ENCODE data around the gene CHEK2.
A peak's percentile ranks its signal among the peaks of the same experiment; 100 is the strongest.
"Not testable (repeated sequence)": the region's sequence is repeated elsewhere in the genome, so short reads cannot be mapped to it uniquely, and the experiment has no call there.

The CHEK2 gene

GRCh38 chr22:28741785-28742561 lies at the start of gene CHEK2, which contains the start of gene HSCB:
Gene CHEK2 (minus strand): TSS chr22:28741820. CDS start chr22:28734721, 7,099 bp downstream.
Gene HSCB (plus strand): TSS chr22:28742039. CDS start chr22:28742096, 57 bp downstream.
- DNase-seq = peak; percentile 98

DNA sequence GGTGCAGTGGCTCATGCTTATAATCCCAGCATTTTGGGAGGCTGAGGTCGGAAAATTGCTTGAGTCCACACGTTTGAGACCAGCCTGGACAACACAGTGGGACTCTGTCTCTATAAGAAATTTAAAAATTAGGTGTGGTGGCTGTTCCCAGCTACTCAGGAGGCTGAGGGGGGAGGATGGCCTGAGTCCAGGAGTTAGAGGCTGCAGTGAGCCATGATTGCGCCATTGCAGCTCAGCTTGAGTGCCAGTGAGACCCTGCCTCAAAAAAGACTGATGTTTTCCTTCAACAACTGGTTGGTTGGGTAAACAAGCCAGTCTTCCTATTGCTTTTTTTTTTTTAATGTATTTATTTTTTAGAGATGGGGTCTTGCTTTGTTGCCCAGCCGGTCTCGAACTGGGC lies 49.5 kb upstream of the CHEK2 start:
- DNase-seq = no peak

DNA sequence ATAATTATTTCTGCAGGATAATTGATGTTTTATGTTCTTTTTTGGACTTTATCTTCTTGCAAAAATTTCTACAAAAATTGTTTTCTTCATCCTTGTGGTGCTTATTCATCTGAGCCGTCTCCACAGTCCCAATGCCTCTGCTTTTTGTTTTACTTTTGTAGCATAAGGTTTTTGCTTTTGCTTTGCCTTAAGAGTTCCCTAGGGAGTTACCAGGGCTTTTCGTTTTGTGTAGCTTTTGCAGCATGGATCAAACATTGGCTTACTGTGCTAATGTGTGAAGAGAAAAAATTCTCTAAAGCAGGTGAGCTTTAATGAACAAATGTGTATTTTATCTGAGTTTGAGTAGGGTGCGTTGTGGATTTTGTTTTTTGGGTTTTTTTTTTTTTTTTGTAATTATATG lies 47.0 kb upstream of the CHEK2 start:
- no peak for DNase-seq

DNA sequence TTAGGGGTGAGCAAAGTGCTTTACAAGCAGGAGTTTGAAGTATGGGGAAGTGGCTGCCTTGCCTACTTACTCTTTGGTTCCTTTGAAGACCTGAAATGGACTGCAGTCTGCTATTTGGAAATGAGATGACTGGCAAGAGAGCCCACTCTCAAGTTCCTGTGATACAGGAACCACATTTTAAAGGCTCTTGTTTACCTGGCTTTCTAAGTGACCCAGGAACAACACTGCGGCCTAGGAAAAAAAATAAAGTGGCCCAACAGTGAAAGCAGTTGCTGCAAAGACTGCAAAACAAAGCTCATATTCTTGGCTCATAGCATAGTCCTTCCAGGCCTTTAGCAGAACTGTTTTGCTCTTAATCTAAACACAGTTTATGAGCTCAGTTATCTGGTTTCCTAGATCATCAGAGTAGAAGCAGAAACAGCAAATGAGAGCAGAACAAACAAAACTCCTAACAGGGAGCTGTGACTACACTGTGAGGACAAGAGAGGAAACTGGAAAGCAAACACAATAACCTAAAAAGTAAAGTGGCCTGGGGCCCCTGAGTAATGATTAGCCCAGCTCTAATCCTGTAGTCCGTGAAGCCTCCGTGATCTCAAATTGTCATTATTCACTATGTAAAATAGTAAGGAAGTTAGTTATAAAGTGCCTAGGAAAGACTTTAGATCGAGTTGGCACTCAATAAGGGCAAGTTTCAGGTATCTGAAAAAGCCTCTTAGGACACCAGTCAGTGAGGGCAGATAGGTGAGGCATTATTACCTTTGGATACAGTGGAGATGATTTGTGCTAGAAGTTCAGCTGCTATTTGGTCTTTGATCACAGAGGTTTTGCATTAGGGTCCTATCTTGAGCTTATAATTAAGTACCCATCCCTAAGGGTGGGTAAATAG lies 42.4 kb upstream of the CHEK2 start:
- DNase-seq = no peak

- no peak for DNase-seq
Measured at GRCh38 chr22:28780296-28780695, 38.7 kb upstream of the CHEK2 start.

DNA sequence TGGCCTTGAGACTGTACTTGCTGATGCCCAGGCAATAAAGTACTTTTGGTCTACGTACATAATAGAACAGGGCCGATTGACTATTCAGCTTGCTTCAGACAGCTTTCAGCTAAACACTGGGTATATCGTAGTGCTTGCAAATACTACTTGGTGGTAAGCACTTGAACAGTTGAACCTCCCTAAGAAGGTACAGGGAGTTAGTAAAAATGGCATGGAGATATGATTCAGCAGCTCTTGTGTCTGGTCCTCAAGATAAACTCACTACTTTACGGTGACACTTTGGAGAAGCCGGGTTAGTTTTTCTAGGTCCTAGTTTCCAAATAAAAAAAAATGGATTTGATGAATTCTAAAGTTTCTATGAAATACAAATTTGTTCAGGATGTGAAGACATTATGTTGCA lies 38.2 kb upstream of the CHEK2 start:
- no peak for DNase-seq

GRCh38 chr22:28774378-28774777 lies 32.8 kb upstream of the CHEK2 start:
- no peak for DNase-seq

DNA sequence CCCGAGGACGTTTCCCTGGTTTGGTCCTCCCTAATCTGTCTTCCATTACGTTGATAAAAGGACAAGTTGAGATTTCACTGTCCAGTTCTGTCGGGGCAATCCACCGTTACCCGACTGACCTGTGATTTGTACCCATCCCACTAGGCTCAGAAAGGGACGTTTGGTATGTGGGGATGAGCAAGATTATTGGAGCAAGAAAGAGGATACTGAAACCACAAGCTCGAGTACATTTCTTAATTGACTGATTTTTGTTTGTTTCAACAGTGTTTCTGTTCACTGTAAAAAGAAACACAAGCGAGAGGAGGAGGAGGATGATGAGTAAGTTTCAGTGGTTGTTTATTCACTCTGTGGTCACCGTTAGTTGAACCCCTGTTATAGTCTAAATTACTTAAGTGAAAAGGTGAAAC lies 31.8 kb upstream of the CHEK2 start:
- no peak for DNase-seq

GRCh38 chr22:28772633-28773460 lies 31.2 kb upstream of the CHEK2 start, which contains the start of gene CCDC117:
Gene CCDC117 (plus strand): TSS chr22:28772695. CDS start chr22:28772850, 155 bp downstream.
- DNase-seq = peak; percentile 94

DNA sequence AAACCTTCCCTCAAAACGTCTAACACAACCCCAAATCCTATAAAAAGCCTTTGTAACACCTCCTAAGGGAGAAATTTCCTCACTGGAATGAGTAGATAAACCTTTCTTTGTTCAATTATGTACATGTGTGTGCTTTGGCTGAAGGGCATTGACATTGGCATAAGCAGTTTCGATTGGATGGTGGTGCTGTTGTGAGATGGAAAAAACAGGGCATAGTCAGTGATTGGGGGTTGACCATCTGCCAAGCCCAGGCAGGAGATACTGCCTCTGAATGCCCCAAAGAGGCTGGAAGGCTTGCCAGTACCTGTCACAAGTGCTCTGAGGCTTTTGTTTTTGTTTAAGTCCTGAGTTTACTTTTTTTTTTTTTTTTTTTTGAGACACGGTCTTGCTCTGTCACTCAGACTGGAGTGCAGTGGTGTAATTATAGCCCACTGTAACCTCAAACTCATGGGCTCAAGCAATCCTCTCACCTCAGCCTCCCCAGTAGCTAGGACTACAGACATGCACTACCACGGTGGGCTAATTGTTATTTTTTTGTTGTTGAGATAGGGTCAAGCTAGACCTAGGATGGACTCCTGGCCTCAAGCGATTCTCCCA lies 29.7 kb upstream of the CHEK2 start:
- DNase-seq = no peak

GRCh38 chr22:28769394-28770085 lies 27.9 kb upstream of the CHEK2 start:
- DNase-seq = no peak

- no peak for DNase-seq
Measured at GRCh38 chr22:28768701-28769393, 27.2 kb upstream of the CHEK2 start.

GRCh38 chr22:28766628-28767027 lies 25.0 kb upstream of the CHEK2 start:
- no peak for DNase-seq

GRCh38 chr22:28762000-28762399 lies 20.4 kb upstream of the CHEK2 start:
- not testable (repeated sequence) for DNase-seq

GRCh38 chr22:28761449-28761755 lies 19.8 kb upstream of the CHEK2 start:
- no peak for DNase-seq

- no peak for DNase-seq
Measured at GRCh38 chr22:28759861-28760560, 18.4 kb upstream of the CHEK2 start.

DNA sequence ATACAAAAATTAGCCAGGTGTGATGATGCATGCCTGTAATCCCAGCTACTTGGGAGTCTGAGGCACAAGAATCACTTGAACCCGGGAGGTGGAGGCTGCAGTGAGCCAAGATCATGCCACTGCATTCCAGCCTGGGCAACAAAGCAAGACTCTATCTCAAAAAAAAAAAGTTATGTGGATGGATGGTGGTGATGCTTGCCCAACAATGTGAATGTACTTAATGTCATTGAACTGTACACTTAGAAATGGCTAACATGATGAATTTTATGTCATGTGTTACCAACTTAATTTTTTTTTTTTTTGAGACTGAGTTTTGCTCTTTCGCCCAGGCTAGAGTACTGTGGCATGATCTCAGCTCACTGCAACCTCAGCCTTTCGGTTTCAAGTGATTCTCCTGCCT lies 12.9 kb upstream of the CHEK2 start:
- DNase-seq = not testable (repeated sequence)

DNA sequence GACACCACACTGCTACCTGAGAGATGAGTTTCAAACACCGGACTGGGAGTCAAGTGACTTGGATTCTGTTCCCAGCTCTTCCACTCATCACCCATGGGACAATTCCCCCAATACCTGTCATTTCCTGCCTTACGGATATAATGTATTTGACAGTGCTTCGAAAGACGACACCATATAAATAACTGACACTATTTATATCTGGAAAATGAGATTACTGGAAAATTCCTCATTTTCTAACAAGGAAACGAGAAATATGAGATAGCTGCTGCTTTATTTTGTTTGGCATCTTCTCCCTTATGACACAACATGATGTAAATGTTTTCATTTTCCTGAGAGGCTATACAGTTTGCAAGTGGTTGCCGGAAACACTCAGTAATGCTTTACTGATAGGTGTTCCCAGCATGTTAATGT lies 8.9 kb upstream of the CHEK2 start:
- no peak for DNase-seq

DNA sequence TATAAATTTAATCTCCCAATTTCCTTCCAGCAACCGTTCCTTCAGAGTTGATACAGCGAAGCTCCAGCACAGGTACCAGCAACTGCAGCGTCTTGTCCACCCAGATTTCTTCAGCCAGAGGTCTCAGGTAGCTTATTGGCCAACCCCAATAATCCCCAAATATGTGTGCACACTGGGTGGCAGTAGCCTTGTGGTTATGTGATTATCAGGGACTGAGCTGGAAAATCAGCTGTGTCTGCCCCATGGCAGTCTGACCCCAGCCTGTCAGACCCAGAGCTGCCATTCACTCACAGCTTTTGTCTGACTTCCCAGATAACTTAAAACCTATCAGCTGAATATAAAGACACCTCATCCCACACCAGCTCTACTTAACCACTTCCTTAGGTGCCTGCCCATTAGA lies 2.2 kb upstream of the CHEK2 start:
- no peak for DNase-seq

GRCh38 chr22:28742562-28742962 lies 942 bp upstream of the CHEK2 start:
- DNase-seq = peak; percentile 80
